HG03442 (cell line): ENCODE measurements around the gene TIMM22.

Source experiments
- ATAC-seq: cut with Tn5 transposase; IDR thresholded peaks from one replicate; pipeline ENCODE4 v1.9.1; 2021; ENCODE audit warnings: mild to moderate bottlenecking, moderate library complexity; ENCODE audit not compliant: unreplicated experiment

TIMM22 gene

GRCh38 chr17:1001640-1002411, 4.9 kb downstream of the TIMM22 start:
- ATAC-seq: no peak

- no peak for ATAC-seq
Measured at GRCh38 chr17:1002412-1002753, 5.5 kb downstream of the TIMM22 start.

- ATAC-seq: no peak
Measured at GRCh38 chr17:1002771-1003555, 6.0 kb downstream of the TIMM22 start.

GRCh38 chr17:1003633-1003971, 6.7 kb downstream of the TIMM22 start:
- ATAC-seq: no peak

- ATAC-seq: no peak
Measured at GRCh38 chr17:1003972-1004768, 7.2 kb downstream of the TIMM22 start.

- no peak for ATAC-seq
Measured at GRCh38 chr17:1004769-1005295, 7.9 kb downstream of the TIMM22 start.

GRCh38 chr17:1005361-1005946, 8.5 kb downstream of the TIMM22 start:
- no peak for ATAC-seq

- no peak for ATAC-seq
Measured at GRCh38 chr17:1006054-1006453, 9.1 kb downstream of the TIMM22 start.

- no peak for ATAC-seq
Measured at GRCh38 chr17:1007310-1008007, 10.5 kb downstream of the TIMM22 start.

- no peak for ATAC-seq
Measured at GRCh38 chr17:1008008-1008761, 11.3 kb downstream of the TIMM22 start.

- ATAC-seq: no peak
Measured at GRCh38 chr17:1009229-1010085, 12.5 kb downstream of the TIMM22 start.

- ATAC-seq: no peak
Measured at GRCh38 chr17:1010086-1010450, 13.1 kb downstream of the TIMM22 start.

GRCh38 chr17:1010586-1010985, 13.7 kb downstream of the TIMM22 start:
- ATAC-seq: no peak

- ATAC-seq: no peak
Measured at GRCh38 chr17:1011138-1011537, 14.2 kb downstream of the TIMM22 start.

- ATAC-seq: no peak
Measured at GRCh38 chr17:1011760-1012735, 15.1 kb downstream of the TIMM22 start.

GRCh38 chr17:1012823-1013728, 16.1 kb downstream of the TIMM22 start:
- no peak for ATAC-seq

- ATAC-seq: no peak
Measured at GRCh38 chr17:1013729-1014090, 16.8 kb downstream of the TIMM22 start.
